ENCODE measurements around the gene ZNF423. TPM values are rescaled to one million over a fixed set of nuclear protein-coding genes. Genes with fewer than 3 reads are reported as not detected.

The ZNF423 gene
- total RNA-seq, 1 donor from 2014 or later: 19.8 TPM

GRCh38 chr16:49658531-49658930 lies 197.4 kb downstream of the ZNF423 start:
- TF ChIP-seq CTCF (IDR thresholded peaks at IDR 0.05; ENCODE audit: unreplicated experiment): no peak
- Mint-ChIP-seq H3K9me3 (no peaks in the 10 kb centered on the region), H3K27me3 (ENCODE audit: low read depth) (no peaks in the 10 kb centered on the region), H3K4me3 (no peak overlapping the region), H3K27ac (no peak overlapping the region), H3K36me3 (no peaks in the 10 kb centered on the region), H3K4me1 (peaks cover 5% of the 10 kb centered on the region)
- no peak for DNase-seq (ENCODE audit: low spot score in 2 of 2, unreplicated experiment in 2 of 2)

GRCh38 chr16:49657736-49658465 lies 198.0 kb downstream of the ZNF423 start:
- Mint-ChIP-seq H3K27me3 (ENCODE audit: low read depth) (no peaks in the 10 kb centered on the region), H3K4me1 (peaks cover 7% of the 10 kb centered on the region), H3K4me3 (no peak overlapping the region), H3K36me3 (no peaks in the 10 kb centered on the region), H3K27ac (no peak overlapping the region), H3K9me3 (no peaks in the 10 kb centered on the region)
- TF ChIP-seq CTCF (IDR thresholded peaks at IDR 0.05; ENCODE audit: unreplicated experiment): no peak
- DNase-seq (ENCODE audit: low spot score in 2 of 2, unreplicated experiment in 2 of 2): no peak

GRCh38 chr16:49654425-49654824 lies 201.5 kb downstream of the ZNF423 start:
- Mint-ChIP-seq H3K4me3 (no peak overlapping the region), H3K9me3 (peaks cover 2% of the 10 kb centered on the region), H3K27me3 (ENCODE audit: low read depth) (no peaks in the 10 kb centered on the region), H3K36me3 (no peaks in the 10 kb centered on the region), H3K27ac (no peak overlapping the region), H3K4me1 (peaks cover 11% of the 10 kb centered on the region)
- no peak for DNase-seq (ENCODE audit: low spot score in 2 of 2, unreplicated experiment in 2 of 2)
- TF ChIP-seq CTCF (IDR thresholded peaks at IDR 0.05; ENCODE audit: unreplicated experiment): no peak

GRCh38 chr16:49653577-49653976 lies 202.3 kb downstream of the ZNF423 start:
- H3K27me3 Mint-ChIP-seq (ENCODE audit: low read depth): no peaks in the 10 kb centered on the region
- H3K27ac Mint-ChIP-seq: no peak overlapping the region
- no peak overlapping the region for H3K4me3 Mint-ChIP-seq
- peaks cover 5% of the 10 kb centered on the region for H3K36me3 Mint-ChIP-seq
- TF ChIP-seq CTCF (IDR thresholded peaks at IDR 0.05; ENCODE audit: unreplicated experiment): no peak
- peaks cover 11% of the 10 kb centered on the region for H3K4me1 Mint-ChIP-seq
- DNase-seq (ENCODE audit: low spot score in 2 of 2, unreplicated experiment in 2 of 2): no peak
- peaks cover 10% of the 10 kb centered on the region for H3K9me3 Mint-ChIP-seq

- Mint-ChIP-seq H3K4me1 (peaks cover 11% of the 10 kb centered on the region), H3K27me3 (ENCODE audit: low read depth) (no peaks in the 10 kb centered on the region), H3K27ac (no peak overlapping the region), H3K36me3 (peaks cover 5% of the 10 kb centered on the region), H3K9me3 (peaks cover 11% of the 10 kb centered on the region), H3K4me3 (no peak overlapping the region)
- DNase-seq (ENCODE audit: low spot score in 2 of 2, unreplicated experiment in 2 of 2): no peak
- no peak for TF ChIP-seq CTCF (IDR thresholded peaks at IDR 0.05; ENCODE audit: unreplicated experiment)
Measured at GRCh38 chr16:49653173-49653570, 202.7 kb downstream of the ZNF423 start.
